H9 (cell line): Measurements from ENCODE around the gene PARP16. TPM values are rescaled to one million over a fixed set of nuclear protein-coding genes. Genes with fewer than 3 reads are reported as not detected.

Experiments
- DNase-seq: peaks from one replicate; pipeline ENCODE4 v3.0.0-alpha.2; 2017
- H2AFZ ChIP-seq: one replicate; pipeline ENCODE4 v1.6.1; 2013; ENCODE audit warnings: mild to moderate bottlenecking, low read length, control low read depth, moderate library complexity
- H2AK5ac ChIP-seq: 2 replicates; pipeline ENCODE4 v1.6.1; 2013; ENCODE audit warnings: low read length, control low read depth, mixed read lengths; ENCODE audit not compliant: insufficient read length
- H2BK120ac ChIP-seq: one replicate; pipeline ENCODE4 v1.6.1; 2013; ENCODE audit warnings: low read depth, mild to moderate bottlenecking, low read length, control low read depth, inconsistent platforms; ENCODE audit not compliant: poor library complexity, severe bottlenecking
- H2BK12ac ChIP-seq: 2 replicates; pipeline ENCODE4 v1.6.1; 2013; ENCODE audit warnings: low read length, control low read depth, mixed read lengths, low read depth; ENCODE audit not compliant: insufficient read length
- H2BK15ac ChIP-seq: 2 replicates; pipeline ENCODE4 v1.6.1; 2013; ENCODE audit warnings: low read depth, low read length, control low read depth
- H2BK20ac ChIP-seq: one replicate; pipeline ENCODE4 v1.6.1; 2013; ENCODE audit warnings: low read depth, mild to moderate bottlenecking, low read length, control low read depth, inconsistent platforms; ENCODE audit not compliant: poor library complexity, severe bottlenecking
- H2BK5ac ChIP-seq: 2 replicates; pipeline ENCODE4 v1.6.1; 2013; ENCODE audit warnings: low read length, control low read depth, mixed read lengths; ENCODE audit not compliant: insufficient read length
- H3K14ac ChIP-seq: 2 replicates; pipeline ENCODE4 v1.6.1; 2013; ENCODE audit warnings: low read length, control low read depth; ENCODE audit not compliant: insufficient read depth
- H3K18ac ChIP-seq: 2 replicates; pipeline ENCODE4 v1.6.1; 2013; ENCODE audit warnings: low read depth, mild to moderate bottlenecking, mixed read lengths, low read length, control low read depth; ENCODE audit not compliant: insufficient read length
- H3K23ac ChIP-seq: 2 replicates; pipeline ENCODE4 v1.6.1; 2013; ENCODE audit warnings: low read length, control low read depth, mixed read lengths, low read depth; ENCODE audit not compliant: insufficient read length
- H3K23me2 ChIP-seq: 2 replicates; pipeline ENCODE4 v1.6.1; 2013; ENCODE audit warnings: low read depth, mild to moderate bottlenecking, mixed read lengths, low read length, control low read depth; ENCODE audit not compliant: insufficient read length, poor library complexity, severe bottlenecking
- H3K27ac ChIP-seq: 2 replicates; pipeline ENCODE4 v1.5.1; 2013; ENCODE audit warnings: low read length, control low read depth, mixed read lengths, low read depth; ENCODE audit not compliant: insufficient read length
- H3K27me3 ChIP-seq: 2 replicates; pipeline ENCODE4 v1.6.1; 2013; ENCODE audit warnings: low read length, control low read depth, inconsistent platforms; ENCODE audit not compliant: insufficient read depth
- H3K4ac ChIP-seq: 2 replicates; pipeline ENCODE4 v1.6.1; 2013; ENCODE audit warnings: low read depth, mild to moderate bottlenecking, control low read depth, inconsistent platforms, low read length, moderate library complexity
- H3K4me1 ChIP-seq: 2 replicates; pipeline ENCODE4 v1.6.1; 2013; ENCODE audit warnings: low read length, control low read depth, inconsistent platforms; ENCODE audit not compliant: insufficient read depth
- H3K4me2 ChIP-seq: 2 replicates; pipeline ENCODE4 v1.6.1; 2013; ENCODE audit warnings: low read length, control low read depth, mixed read lengths; ENCODE audit not compliant: insufficient read length, insufficient read depth
- H3K56ac ChIP-seq: 2 replicates; pipeline ENCODE4 v1.6.1; 2013; ENCODE audit warnings: low read depth, mild to moderate bottlenecking, mixed read lengths, low read length, control low read depth; ENCODE audit not compliant: insufficient read length
- H3K79me1 ChIP-seq: 2 replicates; pipeline ENCODE4 v1.6.1; 2013; ENCODE audit warnings: low read depth, mild to moderate bottlenecking, moderate library complexity, low read length, control low read depth, inconsistent platforms; ENCODE audit not compliant: insufficient read depth, poor library complexity, severe bottlenecking
- H3K79me2 ChIP-seq: 2 replicates; pipeline ENCODE4 v1.6.1; 2013; ENCODE audit warnings: low read length, control low read depth, inconsistent platforms; ENCODE audit not compliant: insufficient read depth
- H3K9ac ChIP-seq: 2 replicates; pipeline ENCODE4 v1.6.1; 2013; ENCODE audit warnings: low read length, control low read depth, mixed read lengths; ENCODE audit not compliant: insufficient read length; ENCODE audit errors: extremely low read depth
- H3K9me3 ChIP-seq: one replicate; pipeline ENCODE4 v1.6.1; 2013; ENCODE audit warnings: low read depth, low read length, inconsistent platforms; ENCODE audit not compliant: control insufficient read depth
- H3T11ph ChIP-seq: one replicate; pipeline ENCODE4 v1.6.1; 2013; ENCODE audit warnings: mild to moderate bottlenecking, low read length, control low read depth, inconsistent platforms
- H4K20me1 ChIP-seq: one replicate; pipeline ENCODE4 v1.6.1; 2013; ENCODE audit not compliant: control insufficient read depth, insufficient read length, insufficient read depth
- H4K5ac ChIP-seq: 2 replicates; pipeline ENCODE4 v1.6.1; 2013; ENCODE audit warnings: low read depth, mild to moderate bottlenecking, mixed read lengths, low read length, control low read depth; ENCODE audit not compliant: insufficient read length
- H4K8ac ChIP-seq: replicated peaks from 2 replicates; pipeline ENCODE4 v1.6.1; 2013; ENCODE audit warnings: low read length, control low read depth, mixed read lengths, low read depth; ENCODE audit not compliant: insufficient read length
- H4K91ac ChIP-seq: 2 replicates; pipeline ENCODE4 v1.6.1; 2013; ENCODE audit warnings: low read depth, mild to moderate bottlenecking, moderate library complexity, mixed read lengths, low read length, control low read depth; ENCODE audit not compliant: insufficient read length
- H3K27ac Mint-ChIP-seq, 3 experiments: 2 replicates in 2 of 3; 3 replicates in 1 of 3; pipeline ENCODE4 v1.8.0; 2020 to 2021; ENCODE audit warnings: mixed read lengths in 3 of 3, mild to moderate bottlenecking in 1 of 3, moderate library complexity in 1 of 3
- H3K27me3 Mint-ChIP-seq: 2 replicates; pipeline ENCODE4 v1.8.0; 2021; ENCODE audit warnings: low read depth, mild to moderate bottlenecking, moderate library complexity, mixed read lengths
- H3K36me3 Mint-ChIP-seq, 3 experiments: 2 replicates in 2 of 3; 3 replicates in 1 of 3; pipeline ENCODE4 v1.8.0; 2020 to 2021; ENCODE audit warnings: low read depth in 3 of 3, mixed read lengths in 3 of 3; ENCODE audit not compliant: insufficient read depth in 1 of 3
- H3K4me1 Mint-ChIP-seq, 2 experiments: 2 replicates each; pipeline ENCODE4 v1.8.0; 2020; ENCODE audit warnings: mixed read lengths in 2 of 2
- H3K4me3 Mint-ChIP-seq, 2 experiments: 2 replicates in 1 of 2; 3 replicates in 1 of 2; pipeline ENCODE4 v1.8.0; 2020 to 2021; ENCODE audit warnings: mild to moderate bottlenecking in 2 of 2, mixed read lengths in 2 of 2, moderate library complexity in 1 of 2
- H3K9me3 Mint-ChIP-seq, 2 experiments: 2 replicates in 1 of 2; 3 replicates in 1 of 2; pipeline ENCODE4 v1.8.0; 2020; ENCODE audit warnings: mild to moderate bottlenecking in 2 of 2, mixed read lengths in 2 of 2, moderate library complexity in 1 of 2
- WGBS: extraction: QIAGEN DNeasy Blood & Tissue Kit; methylation state at CpG from one replicate; pipeline ENCODE4 v1.1.7; 2013; ENCODE audit warnings: missing lambda C conversion rate, low lambda C conversion rate, mixed read lengths; ENCODE audit not compliant: insufficient read length; ENCODE audit errors: extremely low coverage; 5-methylcytosine and 5-hydroxymethylcytosine counted together
- total RNA-seq: library from RNA; stranded (reverse); gene quantifications from 2 replicates; pipeline ENCODE4 v1.2.1, GENCODE V29; 2021
- TF ChIP-seq, protein P1 (sequence below): fragments of 200-600 bp; sonication (generic); conservative IDR thresholded peaks from 3 replicates; pipeline ENCODE4 v1.8.0; 2021; ENCODE audit warnings: antibody characterized with exemption, mild to moderate bottlenecking

Gene PARP16
- total RNA-seq, 1 experiment from 2014 or later = 3.9 TPM

DNA sequence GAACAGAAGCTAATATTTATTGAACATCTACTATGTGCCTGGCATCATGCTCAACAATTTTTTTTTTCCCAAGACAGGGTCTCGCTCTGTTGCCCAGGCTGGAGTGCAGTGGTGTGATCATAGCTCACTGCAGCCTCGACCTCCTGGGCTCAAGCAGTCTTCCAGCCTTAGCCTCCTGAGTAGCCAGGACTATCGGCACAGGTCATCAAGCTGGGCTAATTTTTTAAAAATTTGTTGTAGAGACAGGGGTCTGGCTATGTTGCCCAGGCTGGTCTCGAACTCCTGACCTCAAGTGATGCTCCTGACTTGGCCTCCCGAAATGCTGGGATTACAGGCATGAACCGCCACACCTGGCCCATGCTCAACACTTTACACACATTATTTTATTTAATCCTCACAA lies 39.7 kb downstream of the PARP16 start:
- Histone ChIP-seq H4K91ac (no peak overlapping the region), H3K23me2 (no peaks in the 10 kb centered on the region), H3K14ac (no peak overlapping the region), H4K20me1 (no peaks in the 10 kb centered on the region), H3K56ac (no peak overlapping the region), H2BK120ac (no peak overlapping the region), H3K4me2 (no peak overlapping the region), H2BK15ac (no peak overlapping the region), H2AK5ac (no peak overlapping the region), H3K79me2 (no peaks in the 10 kb centered on the region), H2BK12ac (no peak overlapping the region), H3K9ac (no peak overlapping the region), H3K27ac (no peak overlapping the region), H3T11ph (no peak overlapping the region), H2AFZ (no peak overlapping the region), H3K27me3 (no peaks in the 10 kb centered on the region), H4K8ac (no peak overlapping the region), H3K18ac (no peak overlapping the region), H2BK20ac (no peak overlapping the region), H3K9me3 (no peaks in the 10 kb centered on the region), H3K4ac (no peak overlapping the region), H3K4me1 (no peaks in the 10 kb centered on the region), H4K5ac (no peak overlapping the region), H3K23ac (no peak overlapping the region), H3K79me1 (no peaks in the 10 kb centered on the region), H2BK5ac (no peak overlapping the region)
- no peak for DNase-seq
- H3K27ac Mint-ChIP-seq = no peak overlapping the region
- H3K4me1 Mint-ChIP-seq = peaks cover 17 to 18% of the 10 kb centered on the region in 2 experiments
- no CpG with 5 or more reads among the region's 6 CpGs for WGBS
- H3K27me3 Mint-ChIP-seq = no peaks in the 10 kb centered on the region
- TF ChIP-seq, protein P1, sequence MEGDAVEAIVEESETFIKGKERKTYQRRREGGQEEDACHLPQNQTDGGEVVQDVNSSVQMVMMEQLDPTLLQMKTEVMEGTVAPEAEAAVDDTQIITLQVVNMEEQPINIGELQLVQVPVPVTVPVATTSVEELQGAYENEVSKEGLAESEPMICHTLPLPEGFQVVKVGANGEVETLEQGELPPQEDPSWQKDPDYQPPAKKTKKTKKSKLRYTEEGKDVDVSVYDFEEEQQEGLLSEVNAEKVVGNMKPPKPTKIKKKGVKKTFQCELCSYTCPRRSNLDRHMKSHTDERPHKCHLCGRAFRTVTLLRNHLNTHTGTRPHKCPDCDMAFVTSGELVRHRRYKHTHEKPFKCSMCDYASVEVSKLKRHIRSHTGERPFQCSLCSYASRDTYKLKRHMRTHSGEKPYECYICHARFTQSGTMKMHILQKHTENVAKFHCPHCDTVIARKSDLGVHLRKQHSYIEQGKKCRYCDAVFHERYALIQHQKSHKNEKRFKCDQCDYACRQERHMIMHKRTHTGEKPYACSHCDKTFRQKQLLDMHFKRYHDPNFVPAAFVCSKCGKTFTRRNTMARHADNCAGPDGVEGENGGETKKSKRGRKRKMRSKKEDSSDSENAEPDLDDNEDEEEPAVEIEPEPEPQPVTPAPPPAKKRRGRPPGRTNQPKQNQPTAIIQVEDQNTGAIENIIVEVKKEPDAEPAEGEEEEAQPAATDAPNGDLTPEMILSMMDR = no peak
- no peaks in the 10 kb centered on the region; a peak in 1 of 7 replicates for H3K36me3 Mint-ChIP-seq
- no peak overlapping the region for H3K4me3 Mint-ChIP-seq
- peaks cover 0 to 5% of the 10 kb centered on the region in 2 experiments; a peak in 1 of 5 replicates for H3K9me3 Mint-ChIP-seq
